GM19397 (cell line): ENCODE data around the gene SIAH2.

Source experiments
- ATAC-seq: cut with Tn5 transposase; IDR thresholded peaks from one replicate; pipeline ENCODE4 v1.9.1; 2021; ENCODE audit warnings: mild to moderate bottlenecking, moderate library complexity; ENCODE audit not compliant: unreplicated experiment

The SIAH2 gene

DNA sequence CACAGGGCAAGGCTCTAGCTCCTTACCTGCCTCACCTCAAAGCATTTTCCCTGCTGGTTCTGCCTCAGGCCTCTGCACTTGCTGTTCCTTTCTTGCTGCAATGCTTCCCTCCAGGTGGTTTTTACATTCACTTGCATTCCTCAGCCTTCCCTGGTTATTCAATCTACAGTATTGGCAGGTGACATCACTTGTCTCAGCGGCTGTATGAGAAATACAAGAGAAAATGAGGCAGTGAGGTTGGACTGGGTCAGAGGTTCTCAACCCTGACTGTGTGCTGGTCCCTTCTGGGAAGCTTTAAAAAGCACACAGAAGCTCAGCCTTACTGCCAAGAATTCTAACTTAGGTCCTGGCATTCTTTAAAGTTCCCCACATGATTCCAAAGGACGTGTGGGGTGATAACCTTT is 26.7 kb downstream of the SIAH2 start:
- no peak for ATAC-seq

- ATAC-seq, result no peak
Measured at GRCh38 chr3:150734795-150735119, 28.2 kb downstream of the SIAH2 start.

GRCh38 chr3:150733936-150734794 is 28.8 kb downstream of the SIAH2 start:
- ATAC-seq, result no peak

DNA sequence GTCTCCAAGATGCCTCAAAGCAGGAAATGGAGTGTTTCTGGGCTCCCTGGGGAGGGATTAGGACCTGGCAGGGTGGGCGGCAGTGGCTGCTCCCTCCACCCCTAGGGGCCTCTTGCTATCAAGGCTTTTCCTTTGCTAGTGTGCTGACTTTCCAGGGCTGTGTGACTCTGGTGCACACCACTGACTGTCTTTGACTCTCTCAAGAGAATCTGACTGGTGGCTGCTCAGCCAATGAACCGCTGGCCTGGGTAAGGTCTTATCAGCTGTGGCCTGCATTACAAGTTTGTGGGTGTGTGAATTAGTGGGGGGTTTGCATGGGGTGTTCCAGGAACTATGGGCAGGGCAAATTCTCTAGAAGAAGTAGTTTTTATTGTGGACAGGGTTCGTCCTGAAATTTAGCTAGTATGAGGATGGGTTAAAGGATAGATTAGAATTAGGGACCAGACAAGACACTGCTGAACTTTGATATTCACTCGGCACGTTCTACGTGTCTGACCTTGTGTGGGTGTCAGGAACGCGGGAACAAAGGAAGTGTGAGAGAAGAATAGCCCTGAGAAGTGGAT is 29.5 kb downstream of the SIAH2 start:
- ATAC-seq, result no peak

DNA sequence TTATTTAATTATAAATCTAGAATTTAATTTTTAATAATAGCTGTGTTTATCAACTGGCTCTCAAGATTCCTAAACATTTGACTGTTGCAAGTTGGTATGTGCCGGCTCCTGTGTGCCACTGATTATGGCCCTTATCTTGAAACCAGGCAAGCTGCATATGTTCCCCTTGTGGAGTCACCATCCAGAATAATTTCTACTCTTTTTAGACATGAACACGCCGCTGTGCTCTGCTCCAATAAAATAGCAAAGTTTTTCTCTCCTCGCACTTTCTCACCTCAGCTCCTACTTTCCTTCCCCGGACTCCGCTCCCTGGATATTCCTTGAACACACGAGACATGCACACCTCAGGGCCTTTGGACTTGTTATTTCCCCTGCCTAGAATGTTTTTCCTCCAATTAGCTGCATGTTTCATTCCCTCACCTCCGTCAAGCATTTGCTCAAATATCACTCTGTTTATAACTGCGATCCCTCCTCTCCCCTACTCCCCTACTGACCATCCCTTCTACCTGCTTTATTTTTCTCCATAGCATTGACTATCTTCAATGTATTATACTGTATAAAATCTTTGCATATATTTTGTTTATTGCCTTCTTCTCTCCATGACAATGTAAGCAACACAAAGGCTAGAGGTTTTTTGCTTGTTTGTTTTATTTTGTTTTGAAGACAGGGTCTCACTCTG is 33.1 kb downstream of the SIAH2 start:
- no peak for ATAC-seq

DNA sequence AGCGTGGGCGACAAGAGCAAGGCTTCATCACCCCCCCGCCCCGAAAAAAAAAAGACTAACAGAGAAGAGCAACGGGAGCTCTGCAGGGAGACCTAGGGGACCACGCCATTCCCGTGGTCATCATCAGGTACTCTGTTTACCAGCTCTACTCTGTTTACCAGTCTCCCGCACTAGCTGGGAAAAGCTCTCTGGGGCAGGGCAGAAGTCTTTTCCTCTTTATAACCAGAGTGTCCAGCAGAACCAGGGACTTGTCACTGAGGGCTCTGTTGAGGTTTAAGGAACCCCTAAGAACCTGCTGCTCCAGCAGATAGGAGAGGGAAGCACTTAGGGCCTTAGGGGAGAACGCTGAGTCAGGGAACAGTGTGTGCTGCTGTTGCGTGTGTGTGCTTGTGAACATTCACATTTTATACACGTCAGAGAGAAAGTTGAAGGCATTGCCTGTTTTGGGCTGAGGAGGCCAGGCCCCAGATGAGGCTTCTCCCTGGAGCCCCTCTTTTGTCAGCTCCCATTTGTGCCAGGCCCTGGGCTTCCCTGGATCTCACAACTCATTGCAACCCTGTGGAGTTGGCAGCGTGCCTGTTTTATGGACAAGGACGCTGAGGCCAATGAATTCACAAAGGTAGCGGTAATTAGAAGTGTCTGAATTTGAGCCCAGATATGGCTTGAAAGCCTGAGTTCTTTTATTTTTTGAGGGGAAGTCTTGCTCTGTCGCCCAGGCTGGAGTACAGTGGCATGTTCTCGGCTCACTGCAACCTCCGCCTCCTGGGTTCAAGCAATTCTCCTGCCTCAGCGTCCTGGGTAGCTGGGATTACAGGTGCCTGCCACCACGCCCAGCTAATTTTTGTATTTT is 35.1 kb downstream of the SIAH2 start:
- ATAC-seq, result no peak

DNA sequence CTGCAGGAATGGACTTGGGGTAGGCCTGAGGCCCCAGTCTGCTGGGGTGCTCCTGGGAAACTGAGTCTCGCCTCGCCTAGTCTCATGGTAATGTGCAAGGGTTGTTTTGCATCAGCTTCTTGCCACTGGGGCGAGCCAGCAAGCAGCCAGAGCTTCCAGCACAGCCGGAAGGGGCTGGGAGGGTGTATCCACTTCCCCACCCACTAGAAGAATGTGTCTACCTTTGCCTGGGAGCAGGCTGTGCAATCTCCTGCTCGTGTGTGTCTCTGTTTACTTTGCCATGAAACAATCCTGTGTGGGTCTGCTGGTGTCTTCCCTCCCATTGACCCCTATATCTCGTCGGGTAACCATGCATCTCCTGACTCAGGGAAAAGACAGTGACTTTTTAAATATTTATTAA is 37.4 kb downstream of the SIAH2 start:
- no peak for ATAC-seq

DNA sequence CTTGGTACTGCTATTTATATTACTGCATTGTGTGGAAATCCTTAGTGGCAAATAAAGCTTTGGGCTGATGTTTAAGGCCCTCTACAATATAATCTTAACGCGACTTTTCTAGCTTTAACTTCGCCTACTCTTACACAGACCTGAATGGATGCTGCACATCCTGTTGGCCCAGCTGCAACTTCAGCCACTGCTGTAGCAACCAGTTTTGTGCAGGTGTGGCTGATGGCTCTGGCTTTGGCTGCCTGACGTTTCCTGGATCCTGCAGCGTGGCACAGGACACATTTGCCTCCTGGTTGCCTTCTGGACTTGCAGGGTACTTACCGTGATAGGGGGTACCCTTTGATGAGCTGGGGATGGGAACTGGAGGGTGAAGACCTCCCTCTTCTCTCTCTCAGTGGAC is 39.0 kb downstream of the SIAH2 start:
- ATAC-seq, result no peak

GRCh38 chr3:150722267-150722666 is 40.7 kb downstream of the SIAH2 start:
- no peak for ATAC-seq

DNA sequence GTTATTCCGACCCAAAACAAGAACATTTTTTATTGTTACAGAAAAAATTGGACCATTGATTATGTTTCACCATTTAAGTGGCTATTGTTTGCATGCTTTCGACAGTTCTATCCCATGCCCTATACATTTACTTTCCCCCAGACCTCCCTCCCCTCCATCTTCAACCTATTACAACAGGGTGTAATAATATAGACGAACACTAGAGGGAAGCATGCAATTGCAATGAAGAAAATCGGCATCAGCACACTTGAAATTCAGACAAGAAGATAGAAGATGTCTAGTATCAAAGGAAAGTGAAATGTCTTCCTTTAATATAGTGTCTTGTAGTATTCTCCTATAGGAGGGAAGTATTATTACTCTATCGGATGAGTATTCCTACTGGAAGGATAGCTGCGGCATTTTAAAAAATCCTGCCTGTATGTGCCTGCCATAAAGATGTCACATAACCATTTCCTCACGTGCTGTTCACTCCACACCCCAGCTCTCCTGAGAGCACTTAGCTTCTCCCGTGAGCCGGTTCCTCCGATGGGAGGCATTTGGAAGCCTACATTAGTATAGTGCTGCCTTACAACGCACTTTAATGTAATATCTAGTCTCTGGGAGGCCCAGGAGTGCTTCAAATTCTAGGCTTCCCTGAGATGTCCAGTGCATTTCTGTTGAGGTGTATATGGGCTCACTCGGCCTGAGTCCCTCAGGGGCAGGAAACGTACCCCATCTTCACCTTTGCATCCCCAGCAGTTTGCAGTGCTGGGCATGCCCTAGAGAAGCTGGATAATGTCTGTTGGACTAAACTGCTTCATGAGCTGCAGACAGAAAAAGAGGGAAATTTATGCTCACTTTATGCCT is 41.5 kb downstream of the SIAH2 start:
- ATAC-seq, result no peak

DNA sequence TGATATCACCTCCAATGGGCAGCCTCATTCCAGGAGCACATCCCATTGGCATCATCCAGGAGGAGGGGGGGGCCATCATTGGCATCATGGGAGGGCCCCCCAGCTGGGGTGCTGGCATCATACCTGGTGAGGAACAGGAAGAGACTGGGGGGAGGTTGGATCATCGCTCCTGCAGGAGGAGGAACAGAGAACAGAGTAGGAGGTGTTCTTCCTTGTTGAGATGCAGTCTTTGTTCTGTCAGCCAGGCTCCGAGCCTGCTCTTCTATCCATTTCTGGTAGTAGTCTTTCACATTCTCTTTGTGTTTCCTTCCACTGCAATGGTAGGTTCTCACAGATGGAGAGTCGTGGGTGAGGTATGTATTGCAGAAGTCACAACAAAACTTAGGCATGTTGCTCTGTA is 42.5 kb downstream of the SIAH2 start:
- no peak for ATAC-seq

DNA sequence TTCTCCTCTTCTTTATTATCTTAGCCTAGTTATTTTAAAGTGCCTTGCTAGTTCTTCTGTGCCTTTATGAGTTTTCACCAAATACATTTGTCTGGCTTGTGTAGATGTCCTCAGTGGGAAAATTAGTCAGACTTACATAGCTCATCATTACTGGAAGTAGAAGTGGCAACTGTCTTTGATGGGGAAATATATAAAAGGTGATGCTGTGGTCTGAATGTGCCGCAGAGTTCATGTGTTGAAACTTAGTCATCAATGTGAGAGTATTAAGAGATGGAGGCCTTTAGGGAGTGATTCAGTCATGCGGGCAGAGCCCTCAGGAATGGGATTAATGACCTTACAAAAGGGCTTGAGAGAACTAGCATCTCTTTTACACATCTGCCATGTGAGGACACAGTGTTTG is 52.9 kb downstream of the SIAH2 start:
- no peak for ATAC-seq

- peak; percentile 100 for ATAC-seq
Measured at GRCh38 chr3:150703756-150704344, 59.1 kb downstream of the SIAH2 start, which contains the start of gene ERICH6. Gene ERICH6 (minus strand): TSS chr3:150703920. CDS start chr3:150703898, 22 bp downstream.

DNA sequence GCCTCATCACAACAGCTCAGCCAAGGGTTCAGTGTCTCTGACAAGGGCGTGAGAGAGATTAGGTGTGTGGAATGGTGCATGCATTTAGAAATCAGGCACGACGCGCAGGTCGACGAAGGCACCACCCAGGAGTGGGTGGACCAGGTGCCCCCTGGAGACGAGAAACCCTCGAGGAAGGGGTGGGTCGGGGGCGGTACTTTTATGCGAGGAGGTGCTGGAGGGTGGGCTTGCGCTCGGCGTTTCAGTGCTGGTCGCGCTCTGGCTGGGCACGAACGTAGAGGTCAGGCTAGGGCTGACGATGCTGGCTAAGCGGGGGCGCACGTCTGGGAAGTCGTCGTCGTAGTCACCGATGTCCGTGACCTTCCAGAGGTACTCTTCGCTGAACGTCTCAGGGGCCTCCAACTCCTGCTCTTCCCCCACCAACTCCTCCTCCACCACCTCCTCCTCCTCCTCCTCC is 59.6 kb downstream of the SIAH2 start:
- ATAC-seq, result peak; percentile 27

GRCh38 chr3:150699068-150699639 is 63.8 kb downstream of the SIAH2 start:
- no peak for ATAC-seq

DNA sequence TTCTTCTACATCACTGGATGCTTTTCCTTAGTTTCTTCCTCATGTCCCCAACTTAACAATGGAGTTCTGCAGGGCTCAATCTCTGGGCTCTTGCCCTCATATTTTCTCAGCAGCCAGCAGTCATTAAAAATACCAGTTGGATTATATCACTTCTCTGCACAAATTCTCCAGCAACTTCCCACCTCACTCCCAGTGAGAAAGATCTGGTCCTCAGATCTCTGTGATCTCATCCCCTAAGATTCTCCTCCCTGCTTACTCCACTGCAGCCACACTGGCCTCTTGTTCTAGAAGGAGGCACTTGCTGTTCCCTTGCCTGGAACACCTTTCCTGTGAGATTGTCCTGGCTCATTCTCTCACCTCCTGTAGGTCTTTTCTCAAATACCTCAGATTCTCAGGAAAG is 65.3 kb downstream of the SIAH2 start:
- no peak for ATAC-seq

DNA sequence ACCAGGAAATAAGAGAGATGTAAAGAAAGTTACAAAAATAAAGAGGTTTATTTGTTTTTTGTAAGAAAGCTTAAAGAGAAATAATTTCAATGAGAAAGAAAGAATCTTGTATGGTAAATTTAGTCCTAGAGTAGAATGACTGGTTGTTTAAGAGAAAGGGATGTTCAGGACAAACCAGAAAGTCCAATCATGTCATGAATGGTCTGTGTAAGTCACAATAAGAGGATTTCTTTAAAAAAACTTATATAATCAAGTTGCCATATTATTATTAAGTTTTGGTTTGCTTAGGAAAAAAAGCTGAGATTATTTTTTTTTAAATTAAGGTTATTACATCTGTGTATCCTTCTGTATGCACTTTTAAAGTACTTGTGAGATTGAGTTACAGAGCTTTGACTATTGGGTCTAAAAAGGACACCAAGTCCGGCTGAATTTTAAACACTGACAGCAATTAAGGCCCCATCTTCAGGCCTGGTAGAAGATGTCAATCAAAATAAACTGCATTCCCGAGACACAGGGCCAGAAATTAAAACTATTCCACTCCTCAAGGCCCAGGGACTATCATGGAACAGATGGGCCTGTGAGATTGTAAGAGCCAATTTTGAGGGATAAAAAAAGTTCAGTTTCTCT is 71.4 kb downstream of the SIAH2 start:
- ATAC-seq, result no peak
